Body of pancreas (tissue), 4 donors: ENCODE results near the gene TMEM94.

Experiments
- POLR2A ChIP-seq, 3 donors: fragments of 450-650 bp; IDR thresholded peaks; one replicate each; pipeline ENCODE4 v1.6.1; 2016; ENCODE audit warnings: antibody characterized with exemption in 3 of 3, mild to moderate bottlenecking in 2 of 3
- TF ChIP-seq, protein P1 (sequence below), 7 experiments: fragments of 450-650 bp in 4 of 7; fragments of 200-600 bp in 3 of 7; sonication (generic) in 3 of 7; IDR thresholded peaks; one replicate each; pipeline ENCODE4 v1.5.1; 2016 to 2019; ENCODE audit warnings: antibody characterized with exemption in 7 of 7

DNA sequence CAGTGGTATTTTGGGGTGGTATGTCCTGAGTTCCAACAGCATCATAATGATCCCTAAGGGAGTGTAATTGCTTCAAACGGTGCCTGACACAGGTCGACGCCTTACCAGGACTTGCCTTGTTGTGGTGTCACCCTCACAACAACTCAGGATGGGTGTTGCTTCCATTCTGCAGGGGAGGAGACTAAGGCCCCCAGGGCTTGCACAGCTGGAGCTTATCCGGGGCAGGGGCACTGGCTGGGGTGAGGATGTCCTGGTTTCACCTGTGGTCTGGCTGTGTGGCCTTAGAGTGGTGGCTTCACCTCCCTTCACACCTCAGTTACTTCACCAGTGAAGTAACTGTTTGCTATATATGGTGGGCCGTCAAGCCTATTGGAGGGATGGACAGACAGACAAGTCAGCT lies 92.4 kb downstream of the TMEM94 start:
- TF ChIP-seq POLR2A (IDR thresholded peaks at IDR 0.05): no peak
- TF ChIP-seq, protein P1, sequence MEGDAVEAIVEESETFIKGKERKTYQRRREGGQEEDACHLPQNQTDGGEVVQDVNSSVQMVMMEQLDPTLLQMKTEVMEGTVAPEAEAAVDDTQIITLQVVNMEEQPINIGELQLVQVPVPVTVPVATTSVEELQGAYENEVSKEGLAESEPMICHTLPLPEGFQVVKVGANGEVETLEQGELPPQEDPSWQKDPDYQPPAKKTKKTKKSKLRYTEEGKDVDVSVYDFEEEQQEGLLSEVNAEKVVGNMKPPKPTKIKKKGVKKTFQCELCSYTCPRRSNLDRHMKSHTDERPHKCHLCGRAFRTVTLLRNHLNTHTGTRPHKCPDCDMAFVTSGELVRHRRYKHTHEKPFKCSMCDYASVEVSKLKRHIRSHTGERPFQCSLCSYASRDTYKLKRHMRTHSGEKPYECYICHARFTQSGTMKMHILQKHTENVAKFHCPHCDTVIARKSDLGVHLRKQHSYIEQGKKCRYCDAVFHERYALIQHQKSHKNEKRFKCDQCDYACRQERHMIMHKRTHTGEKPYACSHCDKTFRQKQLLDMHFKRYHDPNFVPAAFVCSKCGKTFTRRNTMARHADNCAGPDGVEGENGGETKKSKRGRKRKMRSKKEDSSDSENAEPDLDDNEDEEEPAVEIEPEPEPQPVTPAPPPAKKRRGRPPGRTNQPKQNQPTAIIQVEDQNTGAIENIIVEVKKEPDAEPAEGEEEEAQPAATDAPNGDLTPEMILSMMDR (IDR thresholded peaks at IDR 0.05): no peak
